Sigmoid colon (tissue), 7 donors: ENCODE results near the gene ADRA2A. TPM values are rescaled to one million over a fixed set of nuclear protein-coding genes. Genes with fewer than 3 reads are reported as not detected.

Experiments
- DNase-seq: peaks from one replicate; pipeline ENCODE4 v3.0.0-alpha.2; 2019
- H3K27ac ChIP-seq, 4 donors: fragments of 200-600 bp; sonication (generic); one replicate each; pipeline ENCODE4 v1.5.1; 2016 to 2019; ENCODE audit warnings: mild to moderate bottlenecking in 1 of 4
- H3K27me3 ChIP-seq, 3 donors: fragments of 200-600 bp; sonication (generic); one replicate each; pipeline ENCODE4 v1.5.1; 2019; ENCODE audit warnings: mild to moderate bottlenecking in 1 of 3
- H3K36me3 ChIP-seq, 4 donors: fragments of 200-600 bp; sonication (generic); one replicate each; pipeline ENCODE4 v1.5.1; 2016 to 2019
- H3K4me1 ChIP-seq, 4 donors: fragments of 200-600 bp; sonication (generic); one replicate each; pipeline ENCODE4 v1.5.1; 2017 to 2019
- H3K4me3 ChIP-seq, 4 donors: fragments of 200-600 bp; sonication (generic); one replicate each; pipeline ENCODE4 v1.5.1; 2017 to 2019; ENCODE audit warnings: mild to moderate bottlenecking in 2 of 4, moderate library complexity in 1 of 4
- H3K9me3 ChIP-seq, 4 donors: fragments of 200-600 bp in 3 of 4; sonication (generic) in 3 of 4; one replicate each; pipeline versions ENCODE4 v1.5.1 to v1.6.1; 2013 to 2019
- CTCF ChIP-seq, 4 experiments: fragments of 450-650 bp in 3 of 4; fragments of 200-600 bp in 1 of 4; IDR thresholded peaks; one replicate each; pipeline ENCODE4 v1.5.1; 2016 to 2019; ENCODE audit warnings: antibody characterized with exemption in 4 of 4, mild to moderate bottlenecking in 3 of 4, moderate library complexity in 2 of 4
- EP300 ChIP-seq, 4 donors: sonication (generic); formaldehyde crosslinking; IDR thresholded peaks; one replicate each; pipeline ENCODE4 v1.6.1; 2017; ENCODE audit warnings: antibody characterized with exemption in 4 of 4
- POLR2A ChIP-seq, 2 donors: fragments of 450-650 bp; IDR thresholded peaks; one replicate each; pipeline ENCODE4 v1.6.1; 2016; ENCODE audit warnings: antibody characterized with exemption in 2 of 2, mild to moderate bottlenecking in 2 of 2, moderate library complexity in 2 of 2
- POLR2AphosphoS5 ChIP-seq, 4 donors: sonication (generic); formaldehyde crosslinking; IDR thresholded peaks; one replicate each; pipeline ENCODE4 v1.6.1; 2017; ENCODE audit warnings: antibody characterized with exemption in 4 of 4
- WGBS, 2 donors: extraction: QIAGEN DNeasy Blood & Tissue Kit; methylation state at CpG; one replicate each; pipeline ENCODE4 v1.1.7; 2013; 5-methylcytosine and 5-hydroxymethylcytosine counted together
- intact Hi-C: fragments of 100-400 bp; cut with DNase I; formaldehyde crosslinking; loops from one replicate; pipeline ENCODE4 v1.15.1; 2023
- polyA plus RNA-seq, 3 donors: library from polyadenylated mRNA; stranded (reverse); fragments of 200-250 nt; gene quantifications; one replicate each; pipeline ENCODE4 v1.2.3, GENCODE V29; 2013
- total RNA-seq, 4 donors: library from RNA; depleted of rRNA; stranded (reverse); fragments of >200 nt; gene quantifications; one replicate each; pipeline ENCODE4 v1.1.0, GENCODE V29; 2016
- donor health status: healthy with polysubstance abuse.
- donor health status: Bipolar disorder and iron deficiency.
- donor health status: healthy.

Gene ADRA2A
- total and polyA plus RNA-seq, 7 donors = 1.5 to 6.2 (median 3.9) TPM

GRCh38 chr10:111079241-111079760, 2.5 kb downstream of the ADRA2A start:
- H3K27me3 ChIP-seq = peaks cover 34 to 63% (median 43%) of the 10 kb centered on the region in 3 donors
- peaks cover 0 to 32% (median 30%) of the 10 kb centered on the region in 4 donors for H3K4me1 ChIP-seq
- TF ChIP-seq POLR2AphosphoS5 (IDR thresholded peaks at IDR 0.05) (no peak), CTCF (IDR thresholded peaks at IDR 0.05) (no peak), EP300 (IDR thresholded peaks at IDR 0.05) (no peak), POLR2A (IDR thresholded peaks at IDR 0.05) (no peak)
- no peak overlapping the region for H3K27ac ChIP-seq
- intact Hi-C loops = loop anchor here (5.0 kb wide), 1 partner anchor 518 kb away; no protein-coding TSS in a partner anchor
- no peaks in the 10 kb centered on the region for H3K9me3 ChIP-seq
- DNase-seq = no peak
- no peaks in the 10 kb centered on the region for H3K36me3 ChIP-seq
- H3K4me3 ChIP-seq = peak overlapping the region in 3 of 4 donors; percentile 40 to 52 (median 51)
- 79 to 92% methylated on average over 28 of the region's 28 CpGs for WGBS, 2 donors

- no peak for DNase-seq
- H3K27ac ChIP-seq = no peak overlapping the region
- TF ChIP-seq POLR2AphosphoS5 (IDR thresholded peaks at IDR 0.05) = no peak
- no peak for TF ChIP-seq EP300 (IDR thresholded peaks at IDR 0.05)
- no peak for TF ChIP-seq POLR2A (IDR thresholded peaks at IDR 0.05)
- TF ChIP-seq CTCF (IDR thresholded peaks at IDR 0.05) = no peak
- no peaks in the 10 kb centered on the region for H3K36me3 ChIP-seq
- intact Hi-C loops = loop anchor here (5.0 kb wide), 1 partner anchor 518 kb away; no protein-coding TSS in a partner anchor
- no peak overlapping the region for H3K4me3 ChIP-seq
- 31 to 64% methylated on average over 5 of the region's 5 CpGs for WGBS, 2 donors
- peaks cover 0 to 32% (median 30%) of the 10 kb centered on the region in 4 donors for H3K4me1 ChIP-seq
- no peaks in the 10 kb centered on the region for H3K9me3 ChIP-seq
- H3K27me3 ChIP-seq = peaks cover 34 to 58% (median 43%) of the 10 kb centered on the region in 3 donors
Measured at GRCh38 chr10:111079781-111080180, 3.0 kb downstream of the ADRA2A start.

GRCh38 chr10:111080224-111080623, 3.4 kb downstream of the ADRA2A start:
- peaks cover 33 to 54% (median 41%) of the 10 kb centered on the region in 3 donors for H3K27me3 ChIP-seq

GRCh38 chr10:111081595-111081994, 4.8 kb downstream of the ADRA2A start:
- WGBS, 2 donors = 93 to 95% methylated on average over 6 of the region's 6 CpGs
- Histone ChIP-seq H3K27ac (no peak overlapping the region), H3K36me3 (no peaks in the 10 kb centered on the region), H3K4me3 (no peak overlapping the region), H3K27me3 (peaks cover 26 to 40% (median 27%) of the 10 kb centered on the region in 3 donors), H3K4me1 (peaks cover 0 to 28% (median 20%) of the 10 kb centered on the region in 4 donors), H3K9me3 (no peaks in the 10 kb centered on the region)
- no peak for DNase-seq
- intact Hi-C loops = no loop called here
- TF ChIP-seq CTCF (IDR thresholded peaks at IDR 0.05) = no peak
- TF ChIP-seq POLR2A (IDR thresholded peaks at IDR 0.05) = no peak
- TF ChIP-seq EP300 (IDR thresholded peaks at IDR 0.05) = no peak
- TF ChIP-seq POLR2AphosphoS5 (IDR thresholded peaks at IDR 0.05) = no peak

More at GRCh38 chr10:111080224-111080623, 3.4 kb downstream of the ADRA2A start:
- no peak for DNase-seq
- Histone ChIP-seq H3K4me1 (peaks cover 0 to 32% (median 30%) of the 10 kb centered on the region in 4 donors), H3K36me3 (no peaks in the 10 kb centered on the region), H3K27ac (no peak overlapping the region), H3K9me3 (no peaks in the 10 kb centered on the region), H3K4me3 (no peak overlapping the region)
- intact Hi-C loops = no loop called here
- TF ChIP-seq POLR2AphosphoS5 (IDR thresholded peaks at IDR 0.05) (no peak), EP300 (IDR thresholded peaks at IDR 0.05) (no peak), CTCF (IDR thresholded peaks at IDR 0.05) (no peak), POLR2A (IDR thresholded peaks at IDR 0.05) (no peak)
- WGBS, 2 donors = 62 to 78% methylated on average over 2 of the region's 2 CpGs
